ENCODE data around the gene COG3.

Gene COG3

DNA sequence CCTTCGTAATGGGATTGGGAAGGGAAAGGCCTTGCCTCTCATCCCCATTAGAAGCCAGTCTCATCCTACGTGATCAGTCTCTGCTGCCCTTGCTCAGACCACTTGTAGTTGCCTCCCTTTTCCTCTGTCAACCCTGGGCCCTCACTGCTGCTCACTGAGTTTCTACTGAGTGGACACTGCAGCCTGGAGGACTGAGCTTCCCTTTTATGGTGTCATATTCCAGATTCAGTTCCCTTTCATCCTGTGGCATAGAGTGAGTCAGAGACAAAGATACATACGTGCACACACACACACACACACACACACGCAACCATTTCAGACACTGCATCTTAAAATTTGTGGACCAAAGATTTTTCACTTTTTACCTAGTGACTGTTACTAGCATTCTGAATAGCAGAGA is 56.6 kb downstream of the COG3 start:
- in situ Hi-C loops (cut with MboI; ENCODE audit: low pct_unique_long_range_greater_than_20kb, low sequenced_read_pairs, unreplicated experiment): loop anchor here (25.0 kb wide), 1 partner anchor 191 kb away; the partner anchor contains the start of gene CBY2
- TF ChIP-seq, protein P1, sequence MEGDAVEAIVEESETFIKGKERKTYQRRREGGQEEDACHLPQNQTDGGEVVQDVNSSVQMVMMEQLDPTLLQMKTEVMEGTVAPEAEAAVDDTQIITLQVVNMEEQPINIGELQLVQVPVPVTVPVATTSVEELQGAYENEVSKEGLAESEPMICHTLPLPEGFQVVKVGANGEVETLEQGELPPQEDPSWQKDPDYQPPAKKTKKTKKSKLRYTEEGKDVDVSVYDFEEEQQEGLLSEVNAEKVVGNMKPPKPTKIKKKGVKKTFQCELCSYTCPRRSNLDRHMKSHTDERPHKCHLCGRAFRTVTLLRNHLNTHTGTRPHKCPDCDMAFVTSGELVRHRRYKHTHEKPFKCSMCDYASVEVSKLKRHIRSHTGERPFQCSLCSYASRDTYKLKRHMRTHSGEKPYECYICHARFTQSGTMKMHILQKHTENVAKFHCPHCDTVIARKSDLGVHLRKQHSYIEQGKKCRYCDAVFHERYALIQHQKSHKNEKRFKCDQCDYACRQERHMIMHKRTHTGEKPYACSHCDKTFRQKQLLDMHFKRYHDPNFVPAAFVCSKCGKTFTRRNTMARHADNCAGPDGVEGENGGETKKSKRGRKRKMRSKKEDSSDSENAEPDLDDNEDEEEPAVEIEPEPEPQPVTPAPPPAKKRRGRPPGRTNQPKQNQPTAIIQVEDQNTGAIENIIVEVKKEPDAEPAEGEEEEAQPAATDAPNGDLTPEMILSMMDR (IDR thresholded peaks at IDR 0.05; ENCODE audit: extremely low read depth, insufficient read depth, missing control alignments): no peak
- DNase-seq (ENCODE audit: low spot score): no peak

DNA sequence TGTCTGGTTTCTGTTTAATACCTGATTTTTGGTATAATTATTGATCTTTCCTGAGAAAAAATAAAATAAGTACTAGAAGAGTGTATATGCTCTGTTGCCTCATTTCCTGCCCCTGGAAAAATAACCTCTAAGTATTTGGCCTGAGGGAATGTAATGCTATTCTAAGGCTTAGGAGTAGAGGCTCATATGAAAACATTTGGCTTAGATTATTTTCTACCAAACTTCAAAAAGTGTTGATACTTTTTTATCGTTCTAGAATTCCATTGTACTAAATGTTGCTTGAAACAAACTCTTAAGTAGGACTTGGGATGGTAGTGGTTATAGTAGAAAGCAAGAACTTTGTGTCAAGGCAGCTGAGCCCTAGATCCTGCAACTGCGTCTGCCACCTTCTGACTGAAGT is 57.8 kb downstream of the COG3 start:
- in situ Hi-C loops (cut with MboI; ENCODE audit: low pct_unique_long_range_greater_than_20kb, low sequenced_read_pairs, unreplicated experiment): loop anchor here (25.0 kb wide), 1 partner anchor 190 kb away; the partner anchor contains the start of gene CBY2
- TF ChIP-seq, protein P1 (IDR thresholded peaks at IDR 0.05; ENCODE audit: extremely low read depth, insufficient read depth, missing control alignments): no peak
- no peak for DNase-seq (ENCODE audit: low spot score)

DNA sequence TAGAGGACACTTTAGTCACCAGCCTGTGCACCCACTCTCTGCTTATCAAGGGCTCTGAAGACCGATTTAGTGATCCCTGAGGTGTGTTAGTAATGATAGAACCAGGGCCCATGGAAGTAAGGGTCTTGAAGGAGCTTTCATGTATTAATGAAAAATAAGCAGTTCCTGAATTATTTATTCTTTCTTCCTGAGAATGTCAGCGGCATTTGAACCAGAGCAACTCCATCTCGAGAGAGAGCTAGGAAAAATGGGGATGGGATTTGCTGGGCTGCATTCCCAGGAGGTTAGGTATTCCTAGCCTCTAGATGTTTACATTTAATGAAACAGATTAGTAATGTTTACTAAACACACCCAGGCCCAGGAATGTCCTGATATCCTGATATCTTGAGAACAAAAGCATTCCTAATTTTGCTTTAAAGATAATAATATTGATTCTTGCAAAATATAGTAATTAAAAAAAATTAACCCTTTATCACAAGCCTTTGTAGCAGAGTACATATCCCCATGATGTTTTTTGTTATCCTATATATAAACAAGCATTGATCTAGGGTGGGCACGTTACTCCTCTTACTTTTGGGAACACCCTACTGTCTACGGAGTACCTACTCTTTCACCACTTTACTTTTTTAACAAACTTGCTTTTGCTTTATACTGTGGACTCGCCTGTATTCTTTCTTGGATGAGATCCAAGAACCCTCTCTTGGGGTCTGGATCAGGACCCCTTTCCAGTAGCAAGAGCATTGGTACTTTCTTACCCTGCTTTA is 63.1 kb downstream of the COG3 start:
- in situ Hi-C loops (cut with MboI; ENCODE audit: low pct_unique_long_range_greater_than_20kb, low sequenced_read_pairs, unreplicated experiment): no loop called here
- DNase-seq (ENCODE audit: low spot score): no peak
- TF ChIP-seq, protein P1 (IDR thresholded peaks at IDR 0.05; ENCODE audit: extremely low read depth, insufficient read depth, missing control alignments): no peak

DNA sequence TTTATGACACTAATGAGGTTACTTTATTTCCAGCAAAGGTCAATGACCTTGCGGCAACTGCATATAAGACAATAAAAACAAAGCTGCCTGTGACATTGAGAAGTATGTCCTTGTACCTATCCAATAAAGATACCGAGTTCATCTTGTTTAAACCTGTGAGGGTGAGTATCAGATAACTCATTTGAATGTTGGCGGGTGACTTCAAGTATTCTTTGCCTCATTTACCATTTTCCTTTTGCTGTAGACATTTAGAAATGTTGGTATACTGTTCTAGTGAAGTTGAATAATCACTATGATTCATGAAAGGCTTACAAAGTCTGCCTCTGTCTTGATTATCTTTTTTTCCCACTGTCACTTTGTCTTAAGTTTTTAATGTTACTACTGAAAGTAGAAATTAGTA is 65.0 kb downstream of the COG3 start:
- in situ Hi-C loops (cut with MboI; ENCODE audit: low pct_unique_long_range_greater_than_20kb, low sequenced_read_pairs, unreplicated experiment): no loop called here
- DNase-seq (ENCODE audit: low spot score): no peak
- TF ChIP-seq, protein P1 (IDR thresholded peaks at IDR 0.05; ENCODE audit: extremely low read depth, insufficient read depth, missing control alignments): no peak

DNA sequence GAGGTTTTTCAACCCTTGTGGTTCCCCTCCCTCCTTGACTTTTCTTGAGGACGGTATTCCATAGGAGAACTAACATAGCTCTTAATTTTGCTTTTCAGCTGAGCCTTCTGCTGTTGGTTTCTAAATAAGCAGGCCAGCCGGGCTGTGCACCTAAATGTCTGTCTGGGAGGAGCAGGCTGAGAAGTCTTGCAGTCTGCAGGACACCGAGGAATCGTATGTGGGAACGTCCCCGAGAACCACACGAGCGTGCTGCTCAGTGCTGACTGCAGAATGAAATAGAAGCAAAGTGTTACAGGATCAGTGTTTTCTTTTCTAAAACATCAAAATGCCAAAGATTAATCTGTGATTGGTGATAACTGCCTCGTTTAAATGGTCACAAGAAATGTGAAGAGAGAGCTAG is 69.9 kb downstream of the COG3 start:
- TF ChIP-seq, protein P1 (IDR thresholded peaks at IDR 0.05; ENCODE audit: extremely low read depth, insufficient read depth, missing control alignments): no peak
- in situ Hi-C loops (cut with MboI; ENCODE audit: low pct_unique_long_range_greater_than_20kb, low sequenced_read_pairs, unreplicated experiment): no loop called here

DNA sequence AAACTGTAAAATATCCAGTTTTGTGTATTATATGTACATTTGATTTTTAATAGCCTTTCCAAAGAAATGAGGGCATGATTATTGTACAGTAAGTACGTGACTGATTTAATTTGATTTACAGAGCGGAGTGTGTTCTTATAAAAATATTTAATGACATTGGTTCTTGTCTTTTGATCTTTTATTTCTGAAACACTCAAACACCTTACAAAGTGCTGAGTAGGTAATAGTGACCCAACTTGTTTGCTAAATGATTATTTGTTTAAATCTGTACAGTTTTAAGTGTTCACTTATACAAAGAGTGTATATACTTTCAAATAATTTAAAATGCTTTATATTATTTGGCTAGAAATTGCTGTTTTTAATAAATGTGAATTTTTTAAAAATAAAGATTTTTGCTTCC is 71.5 kb downstream of the COG3 start:
- in situ Hi-C loops (cut with MboI; ENCODE audit: low pct_unique_long_range_greater_than_20kb, low sequenced_read_pairs, unreplicated experiment): no loop called here
- TF ChIP-seq, protein P1 (IDR thresholded peaks at IDR 0.05; ENCODE audit: extremely low read depth, insufficient read depth, missing control alignments): no peak
- no peak for DNase-seq (ENCODE audit: low spot score)

More for the DNA sequence above, 69.9 kb downstream of the COG3 start:
- DNase-seq (ENCODE audit: low spot score): no peak

Data from GM13977 (cell line).